Fibroblast of the aortic adventitia (primary cell): ENCODE data around the gene NYAP1. TPM values are rescaled to one million over a fixed set of nuclear protein-coding genes. Genes with fewer than 3 reads are reported as not detected.
"Not testable (repeated sequence)": the region's sequence is repeated elsewhere in the genome, so short reads cannot be mapped to it uniquely, and the experiment has no call there.

Experiments
- DNase-seq: peaks from one replicate; pipeline ENCODE4 v3.0.0-alpha.2; 2010; ENCODE audit warnings: low read depth
- H3K4me3 ChIP-seq: 2 replicates; pipeline ENCODE4 v1.5.1; 2011; ENCODE audit warnings: low read depth, mild to moderate bottlenecking, control low read depth, low read length, moderate library complexity
- total RNA-seq: library from RNA; depleted of rRNA; stranded (reverse); fragments of >200 nt; gene quantifications from 2 replicates; pipeline ENCODE4 v1.2.3, GENCODE V29; 2012; ENCODE audit warnings: low replicate concordance
- TF ChIP-seq, protein P1 (sequence below): IDR thresholded peaks from 2 replicates; pipeline ENCODE4 v1.5.1; 2011; ENCODE audit warnings: mild to moderate bottlenecking, low read length, control low read depth, inconsistent platforms; ENCODE audit not compliant: insufficient read depth

The NYAP1 gene
- total RNA-seq, 1 donor: 0.81 TPM

DNA sequence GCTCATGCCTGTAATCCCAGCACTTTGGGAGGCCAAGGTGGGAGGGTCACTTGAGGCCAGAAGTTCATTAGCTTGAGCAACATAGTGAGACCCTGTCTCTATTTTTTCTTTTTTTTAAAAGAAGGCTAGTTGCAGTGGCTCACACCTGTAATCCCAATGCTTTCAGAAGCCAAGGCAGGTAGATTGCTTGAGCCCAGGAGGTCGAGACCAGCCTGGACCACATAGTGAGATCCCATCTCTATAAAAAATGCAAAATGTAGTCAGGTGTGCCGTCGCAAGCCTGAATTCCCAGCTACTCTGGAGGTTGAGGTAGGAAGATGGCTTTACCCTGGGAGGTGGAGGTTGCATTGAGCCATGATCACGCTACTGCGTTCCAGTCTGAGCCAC is 7.5 kb downstream of the NYAP1 start:
- DNase-seq: no peak
- TF ChIP-seq, protein P1, sequence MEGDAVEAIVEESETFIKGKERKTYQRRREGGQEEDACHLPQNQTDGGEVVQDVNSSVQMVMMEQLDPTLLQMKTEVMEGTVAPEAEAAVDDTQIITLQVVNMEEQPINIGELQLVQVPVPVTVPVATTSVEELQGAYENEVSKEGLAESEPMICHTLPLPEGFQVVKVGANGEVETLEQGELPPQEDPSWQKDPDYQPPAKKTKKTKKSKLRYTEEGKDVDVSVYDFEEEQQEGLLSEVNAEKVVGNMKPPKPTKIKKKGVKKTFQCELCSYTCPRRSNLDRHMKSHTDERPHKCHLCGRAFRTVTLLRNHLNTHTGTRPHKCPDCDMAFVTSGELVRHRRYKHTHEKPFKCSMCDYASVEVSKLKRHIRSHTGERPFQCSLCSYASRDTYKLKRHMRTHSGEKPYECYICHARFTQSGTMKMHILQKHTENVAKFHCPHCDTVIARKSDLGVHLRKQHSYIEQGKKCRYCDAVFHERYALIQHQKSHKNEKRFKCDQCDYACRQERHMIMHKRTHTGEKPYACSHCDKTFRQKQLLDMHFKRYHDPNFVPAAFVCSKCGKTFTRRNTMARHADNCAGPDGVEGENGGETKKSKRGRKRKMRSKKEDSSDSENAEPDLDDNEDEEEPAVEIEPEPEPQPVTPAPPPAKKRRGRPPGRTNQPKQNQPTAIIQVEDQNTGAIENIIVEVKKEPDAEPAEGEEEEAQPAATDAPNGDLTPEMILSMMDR: no peak
- no peak overlapping the region for H3K4me3 ChIP-seq

DNA sequence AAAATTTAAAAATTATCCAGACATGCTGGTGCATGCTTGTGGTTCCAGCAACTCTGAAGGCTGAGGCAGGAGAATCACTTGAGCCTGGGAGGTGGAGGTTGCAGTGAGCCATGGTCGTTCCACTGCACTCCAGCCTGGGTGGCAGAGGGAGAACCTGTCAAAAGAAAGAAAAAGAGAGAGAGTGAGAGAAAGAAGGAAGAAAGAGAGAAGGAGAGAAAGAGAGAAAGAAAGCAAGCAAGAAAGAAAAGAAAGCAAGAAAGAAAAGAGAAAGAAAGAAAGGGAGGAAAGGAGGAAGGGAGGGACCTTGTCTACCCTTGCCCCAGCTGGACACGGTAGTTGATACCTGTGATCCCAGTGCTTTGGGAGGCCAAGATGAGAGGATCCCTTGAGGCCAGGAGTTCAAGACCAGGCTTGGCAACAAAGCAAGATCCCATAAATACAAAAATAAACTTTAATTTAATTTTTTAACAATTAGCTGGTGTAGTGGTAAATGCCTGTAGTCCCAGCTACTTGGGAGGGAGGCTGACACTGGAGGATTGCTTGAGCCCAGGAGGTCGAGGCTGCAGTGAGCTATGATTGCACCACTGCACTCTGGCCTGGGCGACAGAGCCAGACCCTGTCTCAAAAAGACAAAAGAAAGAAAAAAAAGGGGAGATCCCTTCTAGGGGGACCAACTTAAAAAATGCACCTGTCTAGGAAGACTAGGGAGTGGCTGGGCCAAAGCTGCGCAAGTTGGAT is 9.2 kb downstream of the NYAP1 start:
- no peak overlapping the region for H3K4me3 ChIP-seq
- DNase-seq: no peak
- TF ChIP-seq, protein P1: no peak

DNA sequence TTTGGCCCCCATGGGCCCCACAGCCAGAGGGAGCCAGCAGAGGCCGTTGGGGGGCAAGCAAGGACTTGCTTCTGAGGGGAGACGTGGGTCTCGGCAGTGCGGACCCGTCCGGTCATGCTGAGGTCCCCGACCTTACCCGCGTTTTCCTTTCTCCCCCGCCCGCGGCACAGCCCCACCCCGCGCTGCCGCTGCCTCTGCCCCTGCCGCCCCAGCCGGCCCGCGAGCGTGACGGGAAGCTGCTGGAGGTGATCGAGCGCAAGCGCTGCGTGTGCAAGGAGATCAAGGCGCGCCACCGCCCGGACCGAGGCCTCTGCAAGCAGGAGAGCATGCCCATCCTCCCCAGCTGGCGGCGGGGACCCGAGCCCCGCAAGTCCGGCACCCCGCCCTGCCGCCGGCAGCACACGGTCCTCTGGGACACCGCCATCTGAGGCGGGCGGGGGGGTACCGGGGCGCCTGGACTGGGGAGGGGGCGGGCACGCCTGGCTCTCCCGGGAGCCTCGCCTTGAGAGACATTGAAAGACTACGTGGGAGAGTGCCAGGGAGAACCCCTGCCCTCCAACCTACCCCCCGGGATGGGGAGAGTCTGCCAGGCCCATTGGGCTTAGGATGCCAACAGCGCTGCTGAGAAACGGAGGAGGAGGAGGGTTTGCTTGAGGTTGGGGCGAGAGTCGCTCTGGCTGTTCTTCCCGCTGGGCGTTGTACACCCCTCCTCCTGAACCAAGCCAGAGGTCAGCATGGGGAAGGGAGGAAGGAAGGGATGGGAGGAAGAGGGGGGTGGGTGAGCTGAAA is 9.9 kb downstream of the NYAP1 start:
- TF ChIP-seq, protein P1: no peak
- no peak for DNase-seq
- no peak overlapping the region for H3K4me3 ChIP-seq

DNA sequence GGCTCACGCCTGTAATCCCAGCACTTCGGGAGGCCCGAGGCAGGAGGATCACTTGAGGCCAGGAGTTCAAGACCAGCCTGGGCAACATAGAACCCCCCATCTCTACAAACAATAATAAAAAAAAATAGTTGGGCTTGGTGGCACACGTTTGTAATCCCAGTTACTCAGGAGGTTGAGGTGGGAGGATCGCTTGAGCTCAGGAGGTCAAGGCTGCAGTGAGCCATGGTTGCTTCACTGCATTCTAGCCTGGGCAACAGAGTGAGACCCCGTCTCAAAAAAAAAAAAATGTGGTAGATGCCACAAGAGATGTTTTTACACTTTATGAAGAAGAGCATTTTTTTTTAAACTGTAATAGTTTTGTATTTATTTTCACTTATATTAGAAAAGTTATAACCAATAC is 12.8 kb downstream of the NYAP1 start:
- no peak for DNase-seq
- H3K4me3 ChIP-seq: no peak overlapping the region
- TF ChIP-seq, protein P1: no peak

DNA sequence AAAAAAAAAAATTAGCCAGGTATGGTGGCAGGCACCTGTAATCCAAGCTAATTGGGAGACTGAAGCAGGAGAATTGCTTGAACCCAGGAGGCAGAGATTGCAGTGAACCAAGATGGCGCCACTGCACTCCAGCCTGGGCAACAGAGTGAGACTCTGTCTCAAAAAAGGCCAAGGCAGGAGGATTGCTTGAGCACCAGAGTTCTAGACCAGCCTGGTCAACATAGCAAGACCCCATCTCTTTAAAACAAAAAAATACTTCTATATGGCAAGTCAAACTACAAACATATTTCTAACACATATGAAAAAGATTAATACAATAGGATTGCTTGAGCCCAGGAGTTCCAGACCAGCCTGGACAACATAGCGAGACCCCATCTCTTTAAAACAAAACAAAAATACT is 17.0 kb downstream of the NYAP1 start:
- not testable (repeated sequence) for DNase-seq, H3K4me3 ChIP-seq

DNA sequence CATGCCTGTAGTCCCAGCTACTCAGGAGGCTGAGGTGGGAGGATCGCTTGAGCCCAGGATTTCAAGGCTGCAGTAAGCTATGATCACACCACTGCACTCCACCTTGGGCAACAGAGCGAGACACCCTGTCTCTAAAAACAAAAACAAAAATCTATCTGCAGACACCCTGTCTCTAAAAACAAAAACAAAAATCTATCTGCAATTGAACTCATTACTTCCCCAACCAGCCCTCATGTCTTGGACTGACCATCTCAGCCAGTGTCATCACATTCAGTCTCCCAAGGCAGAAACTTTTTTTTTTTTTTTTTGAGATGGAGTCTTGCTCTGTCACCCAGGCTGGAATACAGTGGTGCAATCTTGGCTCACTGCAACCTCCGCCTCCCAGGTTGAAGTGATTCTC is 20.3 kb downstream of the NYAP1 start:
- not testable (repeated sequence) for H3K4me3 ChIP-seq, DNase-seq

DNA sequence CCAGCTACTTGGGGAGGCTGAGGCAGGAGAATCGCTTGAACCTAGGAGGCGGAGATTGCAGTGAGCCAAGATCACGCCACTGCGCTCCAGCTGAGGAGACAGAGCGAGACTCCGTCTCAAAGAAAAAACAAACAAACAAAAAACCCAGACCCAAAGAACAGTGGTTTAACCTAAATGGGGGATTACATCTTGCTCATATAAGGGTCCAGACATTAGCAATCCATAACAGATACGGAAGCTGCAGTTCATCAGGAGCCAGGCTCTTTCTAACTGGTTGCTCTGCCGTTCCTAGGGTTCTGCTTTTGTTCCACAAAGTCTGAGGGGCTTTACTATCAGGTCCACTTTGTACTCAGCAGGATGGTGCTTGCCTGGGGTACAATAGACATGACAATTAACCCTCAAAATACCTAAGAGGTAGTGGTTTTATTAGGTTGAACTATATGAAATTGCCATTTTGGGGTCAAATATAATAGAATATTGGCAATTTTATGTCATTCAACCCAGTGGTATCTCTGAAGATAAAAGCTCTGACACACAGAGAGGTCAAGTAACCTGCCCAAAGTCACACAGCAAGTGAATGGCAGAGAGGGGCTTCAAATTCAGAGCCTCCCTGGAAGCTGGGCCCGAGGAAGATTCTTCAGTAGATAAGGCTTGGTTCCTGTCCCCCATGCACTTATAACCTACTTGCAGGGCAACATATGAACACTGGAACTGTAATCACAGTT is 21.3 kb downstream of the NYAP1 start:
- TF ChIP-seq, protein P1: no peak
- no peak for DNase-seq
- no peak overlapping the region for H3K4me3 ChIP-seq
